ENCODE data around the gene CCND1.

CCND1 gene

DNA sequence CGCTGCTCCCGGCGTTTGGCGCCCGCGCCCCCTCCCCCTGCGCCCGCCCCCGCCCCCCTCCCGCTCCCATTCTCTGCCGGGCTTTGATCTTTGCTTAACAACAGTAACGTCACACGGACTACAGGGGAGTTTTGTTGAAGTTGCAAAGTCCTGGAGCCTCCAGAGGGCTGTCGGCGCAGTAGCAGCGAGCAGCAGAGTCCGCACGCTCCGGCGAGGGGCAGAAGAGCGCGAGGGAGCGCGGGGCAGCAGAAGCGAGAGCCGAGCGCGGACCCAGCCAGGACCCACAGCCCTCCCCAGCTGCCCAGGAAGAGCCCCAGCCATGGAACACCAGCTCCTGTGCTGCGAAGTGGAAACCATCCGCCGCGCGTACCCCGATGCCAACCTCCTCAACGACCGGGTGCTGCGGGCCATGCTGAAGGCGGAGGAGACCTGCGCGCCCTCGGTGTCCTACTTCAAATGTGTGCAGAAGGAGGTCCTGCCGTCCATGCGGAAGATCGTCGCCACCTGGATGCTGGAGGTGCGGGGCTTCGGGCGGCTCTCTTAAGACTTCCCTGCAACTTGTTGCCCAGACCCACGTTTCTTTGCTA, at the start of gene CCND1:
TSS of gene CCND1 (plus strand) at position 162 of the 587 bp plus-strand sequence. CDS start at position 320, 158 bp downstream.
- peak; percentile 72 to 75 for DNase-seq (ENCODE audit: low read depth in 2 of 2)

DNA sequence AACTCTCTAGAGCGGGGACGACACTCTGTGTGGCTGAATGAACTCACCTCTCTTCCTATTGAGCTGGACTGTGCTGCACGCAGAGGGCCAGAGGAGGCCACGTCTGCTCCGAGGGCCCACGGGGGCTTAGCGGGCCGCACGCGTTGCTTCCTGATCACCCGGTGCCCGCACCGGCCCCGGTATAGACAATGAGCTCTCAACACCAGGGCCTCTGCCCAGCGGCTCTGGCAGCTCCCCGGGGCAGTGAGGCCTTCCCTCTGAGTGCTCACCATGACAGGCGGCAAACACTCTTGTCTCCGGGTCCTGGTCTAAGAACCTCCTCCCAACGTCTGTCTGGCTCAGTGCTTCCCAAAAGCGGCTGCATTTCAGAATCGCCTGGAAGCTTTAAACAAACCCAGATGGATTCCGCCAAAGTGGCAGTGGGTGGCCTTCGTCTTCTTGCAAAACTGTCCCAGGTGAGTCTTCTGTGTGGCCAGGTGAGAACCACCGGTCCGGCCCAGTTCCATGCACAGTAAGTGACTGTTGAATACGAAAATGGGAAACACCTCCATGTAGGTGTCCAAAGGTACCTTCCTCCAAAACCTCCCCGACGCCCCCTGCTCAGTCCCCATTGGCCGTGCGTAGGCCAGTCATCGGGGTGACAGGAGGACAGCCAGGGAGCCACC, 47.8 kb upstream of the CCND1 start:
- no peak for DNase-seq (ENCODE audit: low read depth in 2 of 2)

DNA sequence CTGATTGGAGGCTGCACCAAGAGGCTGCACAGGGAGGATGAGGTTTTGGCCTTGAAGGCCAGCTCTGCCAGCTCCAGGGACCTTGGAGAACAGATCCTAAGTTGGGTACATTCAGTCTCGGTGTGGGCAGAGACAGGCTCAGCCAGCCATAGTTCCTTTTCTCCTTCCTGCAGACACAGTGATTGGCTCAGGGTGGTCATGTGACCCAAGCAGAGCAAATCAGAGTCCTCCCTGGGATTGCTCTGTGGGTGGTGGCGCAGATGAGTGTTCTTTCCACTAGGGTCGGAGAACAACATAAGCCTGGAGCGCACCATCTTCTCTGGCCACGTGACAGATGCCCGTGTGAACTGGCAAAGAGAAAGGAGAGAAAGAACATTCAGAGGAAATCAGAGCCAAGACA, 47.1 kb upstream of the CCND1 start:
- DNase-seq (ENCODE audit: low read depth in 2 of 2) = no peak

DNA sequence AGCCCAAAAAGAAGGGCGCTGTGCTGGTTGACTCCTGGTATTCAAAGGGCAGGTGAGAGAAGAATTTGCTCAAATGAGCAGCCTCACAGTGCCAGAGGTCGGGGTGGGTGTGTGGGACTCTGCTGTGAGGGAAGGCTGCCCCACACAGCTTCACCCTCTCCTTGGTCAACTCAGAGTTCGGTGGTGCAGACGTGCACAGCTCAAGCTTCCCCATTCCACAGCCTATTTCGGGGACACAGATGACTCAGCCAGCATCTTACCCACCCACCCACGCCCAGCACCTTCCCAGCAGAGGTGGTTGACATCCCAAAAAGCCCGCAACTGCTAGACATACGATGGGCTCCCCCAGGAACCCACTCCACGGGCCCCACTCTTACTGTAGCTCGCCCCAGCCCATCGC, 46.5 kb upstream of the CCND1 start:
- no peak for DNase-seq (ENCODE audit: low read depth in 2 of 2)

DNA sequence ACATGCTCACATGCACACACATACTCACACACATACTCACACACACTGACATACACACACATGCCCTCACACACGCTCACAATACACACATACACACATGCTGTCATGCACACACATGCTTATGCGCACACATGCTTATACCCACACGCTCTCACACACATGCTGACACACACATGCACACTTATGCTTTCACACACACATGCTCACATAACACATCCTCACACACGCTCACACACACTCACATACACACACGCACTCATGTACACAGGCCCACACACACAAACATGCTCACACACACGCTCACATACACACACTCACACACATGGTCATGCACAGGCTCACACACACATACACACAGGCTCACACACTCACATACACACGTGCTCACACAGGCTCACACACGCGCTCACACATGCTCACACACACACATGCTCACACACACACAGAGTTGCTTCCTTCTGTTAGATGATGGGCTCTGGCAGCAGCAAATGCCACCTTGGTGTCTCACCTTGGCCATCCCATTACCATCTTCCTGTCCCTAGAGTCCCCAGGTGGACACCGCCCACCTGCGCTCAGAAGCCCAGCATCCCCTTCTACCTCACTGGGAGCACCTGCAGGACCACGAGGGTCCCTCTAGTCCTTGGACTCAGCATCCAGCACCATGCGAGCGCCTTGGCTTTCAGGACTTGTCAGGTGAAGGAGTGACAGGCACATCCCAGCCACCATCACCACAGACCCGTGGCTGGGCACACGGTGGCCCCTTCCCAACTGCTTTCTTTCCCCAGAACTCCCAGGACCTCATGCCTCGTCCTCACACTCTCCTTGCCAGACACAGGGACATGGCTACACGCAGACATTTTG, 44.9 kb upstream of the CCND1 start:
- DNase-seq (ENCODE audit: low read depth in 2 of 2) = no peak

DNA sequence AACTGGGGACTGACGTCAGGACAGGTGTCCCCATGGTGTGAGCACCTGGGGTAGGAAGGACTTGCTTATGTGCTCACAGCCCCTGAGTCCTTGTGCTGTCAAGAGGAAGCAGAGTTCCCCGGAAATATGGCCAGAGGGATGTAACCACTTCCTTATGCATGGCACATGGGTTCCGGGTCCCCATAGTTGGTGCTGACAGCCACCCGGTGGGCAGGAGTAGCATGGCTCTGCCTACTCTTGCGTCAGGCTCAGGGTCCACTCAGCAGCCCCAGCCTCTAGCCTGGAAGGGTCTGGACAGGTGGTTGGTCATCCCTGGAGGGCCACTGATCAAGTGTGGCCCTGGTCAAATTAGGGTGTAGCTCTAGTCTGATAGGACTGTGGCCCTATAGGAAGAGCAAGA, 42.8 kb upstream of the CCND1 start:
- no peak for DNase-seq (ENCODE audit: low read depth in 2 of 2)

DNA sequence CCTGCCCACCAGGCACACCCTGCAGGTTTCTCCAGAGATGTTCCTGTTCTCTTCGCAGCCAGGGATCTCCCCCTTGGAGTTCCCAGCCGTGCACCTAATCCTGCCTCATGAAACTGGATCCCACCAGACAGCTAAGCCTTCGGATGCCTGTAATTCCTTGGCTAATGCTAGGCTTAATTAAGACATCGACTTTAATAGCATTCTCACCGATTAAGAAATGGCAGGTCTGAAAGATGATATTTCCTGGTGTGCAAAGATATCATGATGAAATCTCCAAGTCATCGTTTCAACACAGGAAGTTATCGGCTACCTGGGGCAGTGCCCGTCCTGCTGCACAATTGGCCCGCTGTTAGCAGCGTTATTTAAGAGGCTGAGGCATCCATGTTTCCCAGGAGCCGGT, 41.5 kb upstream of the CCND1 start:
- DNase-seq (ENCODE audit: low read depth in 2 of 2) = no peak

- no peak for DNase-seq (ENCODE audit: low read depth in 2 of 2)
These were observed 41.0 kb upstream of the CCND1 start for GRCh38 chr11:69600001-69600400.

GRCh38 chr11:69601011-69601975, 39.7 kb upstream of the CCND1 start:
- no peak for DNase-seq (ENCODE audit: low read depth in 2 of 2)

- DNase-seq (ENCODE audit: low read depth in 2 of 2) = no peak
These were observed 37.7 kb upstream of the CCND1 start for GRCh38 chr11:69603111-69603836.

- no peak for DNase-seq (ENCODE audit: low read depth in 2 of 2)
These were observed 36.9 kb upstream of the CCND1 start for GRCh38 chr11:69604055-69604454.

DNA sequence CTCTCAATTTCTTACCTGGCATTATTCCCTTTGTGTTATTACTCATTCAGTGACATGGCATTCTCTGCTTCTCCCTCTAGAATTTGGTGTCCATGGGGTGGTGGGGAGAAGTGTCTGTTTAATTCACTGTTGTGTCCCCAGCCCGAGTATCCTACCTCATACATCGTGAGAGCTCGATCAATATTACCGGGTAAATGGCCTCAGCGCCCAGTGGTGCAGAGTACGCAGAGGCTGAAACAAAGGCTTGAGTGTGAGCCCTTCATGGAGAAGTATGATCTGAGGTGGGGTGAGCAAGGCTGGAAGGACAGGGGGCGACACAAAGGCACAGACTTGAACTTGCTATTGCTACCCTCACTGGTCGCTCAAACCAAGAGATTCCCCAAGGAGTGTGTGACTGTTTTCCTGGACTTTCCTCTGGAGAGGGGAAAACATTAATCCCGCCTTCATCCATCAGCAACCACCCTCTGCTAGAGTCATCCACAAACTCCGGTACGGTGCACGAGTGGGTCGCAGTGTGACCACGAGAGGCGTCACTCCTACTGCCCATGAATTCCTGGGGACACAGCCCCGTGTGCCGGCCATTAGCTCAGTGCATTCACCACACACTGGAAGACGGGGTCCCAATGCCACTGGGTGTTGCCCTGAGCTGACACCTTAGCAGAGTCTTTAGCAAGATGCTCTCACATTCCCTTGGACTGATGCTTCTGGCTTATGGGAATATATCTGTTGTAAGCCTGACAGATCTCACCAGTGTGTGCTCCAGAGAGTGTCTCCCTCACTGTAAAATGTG, 35.0 kb upstream of the CCND1 start:
- DNase-seq (ENCODE audit: low read depth in 2 of 2) = no peak

- no peak for DNase-seq (ENCODE audit: low read depth in 2 of 2)
These were observed 31.6 kb upstream of the CCND1 start for GRCh38 chr11:69609351-69609750.

GRCh38 chr11:69611548-69612526, 29.1 kb upstream of the CCND1 start:
- DNase-seq (ENCODE audit: low read depth in 2 of 2) = no peak

DNA sequence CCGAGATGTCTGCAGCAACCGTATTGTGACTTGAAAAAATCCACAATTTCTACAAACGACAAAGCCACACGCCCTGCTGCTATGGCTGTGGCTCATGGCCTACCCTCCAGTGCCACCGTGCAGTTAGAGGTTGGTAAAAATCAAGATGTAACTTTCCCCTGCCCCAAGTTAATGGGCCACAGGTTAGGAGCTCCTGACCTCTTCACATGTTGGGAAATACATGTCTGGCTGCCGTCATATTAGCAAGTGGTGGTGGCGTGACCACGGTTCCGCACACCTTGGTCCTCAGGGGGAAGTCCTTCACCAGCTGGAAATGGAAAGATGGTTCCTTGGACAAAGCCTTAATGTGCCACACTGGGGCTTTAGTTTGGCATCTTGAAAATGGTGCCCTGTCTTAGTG, 27.4 kb upstream of the CCND1 start:
- no peak for DNase-seq (ENCODE audit: low read depth in 2 of 2)

DNA sequence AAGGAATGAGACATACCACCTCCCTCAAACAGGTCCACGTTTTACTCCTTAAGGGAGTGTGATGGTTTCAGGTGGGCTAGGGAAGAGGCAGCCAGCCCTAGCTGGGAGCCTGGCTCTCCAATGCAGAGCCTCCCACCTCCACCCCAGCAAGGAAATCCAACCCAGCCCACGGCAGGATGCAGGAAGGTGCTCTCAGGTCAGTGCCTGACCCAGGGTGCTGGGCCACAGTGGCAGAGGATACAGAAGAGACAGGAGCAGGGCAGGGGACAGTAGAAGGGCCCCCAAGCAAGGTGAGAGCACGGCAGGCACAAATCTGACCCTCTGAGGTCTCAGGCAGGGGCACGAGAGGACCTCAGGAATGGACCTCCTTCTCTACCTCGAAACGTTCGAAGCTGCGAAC, 26.9 kb upstream of the CCND1 start:
- DNase-seq (ENCODE audit: low read depth in 2 of 2) = no peak

DNA sequence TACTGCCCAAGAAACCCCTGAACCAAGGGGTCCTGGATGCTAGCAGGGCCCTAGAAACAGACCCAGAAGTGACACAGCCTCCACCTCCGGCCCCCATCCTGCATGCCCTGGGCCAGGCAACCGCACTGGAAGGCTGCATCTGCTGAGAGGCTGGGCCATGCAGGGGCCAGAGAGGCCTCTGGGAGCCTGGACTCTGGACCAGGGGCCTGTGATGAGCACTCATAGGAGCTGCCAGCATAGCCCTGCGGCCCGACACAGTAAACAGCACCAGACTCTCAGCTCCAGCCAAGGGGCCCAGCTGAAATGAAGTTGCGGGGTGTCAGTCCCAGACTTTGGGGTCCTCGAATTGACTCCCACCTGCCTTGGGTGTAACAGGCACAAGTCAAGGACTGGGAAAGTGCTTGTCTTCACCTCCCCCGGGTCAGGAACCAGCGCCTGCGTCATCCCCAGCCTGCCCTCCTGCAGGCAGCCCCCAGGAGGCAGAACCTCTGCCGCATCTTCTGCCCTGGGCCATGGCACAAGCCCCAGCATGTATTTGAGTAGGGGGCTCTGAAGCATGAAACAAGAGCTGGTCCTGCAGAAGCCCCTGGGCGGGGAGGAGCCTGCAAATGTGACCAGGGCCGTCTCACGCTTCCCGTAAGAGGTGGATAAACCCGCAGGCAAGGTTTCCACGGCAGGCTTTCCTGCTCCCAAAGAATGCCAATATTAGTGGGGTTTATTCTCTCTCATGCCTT, 25.2 kb upstream of the CCND1 start:
- DNase-seq (ENCODE audit: low read depth in 2 of 2) = no peak

- no peak for DNase-seq (ENCODE audit: low read depth in 2 of 2)
These were observed 23.7 kb upstream of the CCND1 start for GRCh38 chr11:69617220-69617619.
